ENCODE measurements around the gene NAB2.
"Not testable (repeated sequence)": the region's sequence is repeated elsewhere in the genome, so short reads cannot be mapped to it uniquely, and the experiment has no call there.

The NAB2 gene

GRCh38 chr12:57088354-57089270 lies at the start of gene NAB2:
TSS of gene NAB2 (plus strand) at chr12:57089114. CDS start at chr12:57089272, 158 bp downstream.
- DNase-seq = peak; percentile 93

- DNase-seq = no peak
Measured at GRCh38 chr12:57040211-57040610, 48.7 kb upstream of the NAB2 start.

- no peak for DNase-seq
Measured at GRCh38 chr12:57040750-57041149, 48.2 kb upstream of the NAB2 start.

- no peak for DNase-seq
Measured at GRCh38 chr12:57042695-57043094, 46.2 kb upstream of the NAB2 start.

DNA sequence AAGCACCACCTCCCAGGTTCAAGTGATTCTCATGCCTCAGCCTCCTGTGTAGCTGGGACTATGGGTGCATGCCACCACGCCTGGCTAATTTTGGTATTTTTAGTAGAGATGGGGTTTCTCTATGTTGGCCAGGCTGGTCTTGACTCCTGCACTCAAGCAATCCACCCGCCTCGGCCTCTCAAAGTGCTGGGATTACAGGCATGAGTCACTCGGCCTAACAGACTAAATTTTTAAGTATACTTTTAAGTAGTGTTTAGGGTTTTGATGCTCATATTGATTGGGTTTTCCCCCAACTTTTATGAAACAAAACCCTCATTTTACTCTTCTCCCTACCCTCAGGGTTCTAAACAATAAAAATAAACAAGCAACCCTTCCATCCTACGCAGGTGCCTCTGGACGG lies 44.4 kb upstream of the NAB2 start:
- no peak for DNase-seq

DNA sequence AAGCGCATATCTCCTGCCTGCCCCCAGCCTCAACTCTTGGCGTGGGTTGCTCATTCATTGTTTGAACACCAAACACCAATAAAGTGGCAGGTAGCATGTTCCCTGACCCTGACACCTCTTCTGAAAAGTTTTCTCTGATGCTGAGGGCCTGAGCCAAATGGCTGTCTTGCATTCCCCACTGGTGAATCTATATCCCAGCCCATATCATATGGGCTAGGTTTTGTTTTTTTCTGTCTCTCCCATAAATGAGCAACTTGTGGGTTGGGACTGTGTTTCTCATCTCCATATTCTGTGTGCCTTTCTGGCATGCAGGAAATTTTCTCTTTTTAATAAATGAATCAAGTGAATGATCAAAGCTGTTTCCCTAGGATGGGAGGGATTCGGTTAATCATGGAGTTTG lies 44.0 kb upstream of the NAB2 start:
- DNase-seq = no peak

GRCh38 chr12:57046086-57046791 lies 42.7 kb upstream of the NAB2 start:
- no peak for DNase-seq

DNA sequence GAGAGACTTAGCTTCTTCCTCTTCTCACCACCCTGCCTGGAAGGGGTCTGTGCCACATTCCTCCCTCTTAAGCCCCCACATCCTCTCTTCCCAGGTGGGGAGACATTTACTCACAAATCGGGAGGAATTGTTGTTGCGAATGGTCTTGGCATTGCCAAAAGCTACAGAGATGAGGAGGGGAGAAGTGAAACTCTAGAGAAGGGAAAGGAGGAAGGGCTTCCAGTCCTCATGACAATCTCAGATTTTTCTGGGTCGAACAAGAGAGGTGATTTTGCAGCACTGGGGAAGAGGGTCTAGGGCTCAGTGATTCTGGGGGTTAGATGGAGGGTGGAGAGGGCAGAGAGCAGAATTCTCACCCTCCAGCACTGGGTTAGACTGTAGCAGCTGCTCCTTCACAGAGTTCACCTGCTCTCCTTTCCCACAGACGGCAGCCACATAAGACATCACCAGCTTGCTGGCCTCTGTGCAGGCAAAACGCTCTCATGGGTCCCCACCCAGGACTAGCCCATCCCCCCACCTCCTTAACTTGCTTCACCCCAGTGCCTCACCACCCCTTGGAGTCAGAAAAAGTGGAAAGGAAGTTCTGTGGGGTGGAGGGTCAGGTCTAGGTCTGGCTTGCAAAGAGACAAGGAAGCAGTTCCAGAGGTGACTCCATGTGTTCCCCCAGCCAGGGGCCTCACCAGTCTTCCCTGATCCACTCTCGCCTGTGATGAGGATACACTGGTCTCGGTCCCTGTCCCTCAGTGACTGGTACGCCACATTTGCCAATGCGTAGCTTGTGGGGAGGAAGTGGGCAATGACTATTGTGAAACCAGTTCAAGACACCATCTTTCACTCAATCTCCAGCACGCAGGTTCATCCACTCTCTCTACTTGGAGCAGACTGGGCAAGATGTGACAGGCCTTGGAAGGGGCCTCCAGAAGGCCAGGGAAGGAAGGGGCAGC lies 41.7 kb upstream of the NAB2 start:
- peak; percentile 44 for DNase-seq

DNA sequence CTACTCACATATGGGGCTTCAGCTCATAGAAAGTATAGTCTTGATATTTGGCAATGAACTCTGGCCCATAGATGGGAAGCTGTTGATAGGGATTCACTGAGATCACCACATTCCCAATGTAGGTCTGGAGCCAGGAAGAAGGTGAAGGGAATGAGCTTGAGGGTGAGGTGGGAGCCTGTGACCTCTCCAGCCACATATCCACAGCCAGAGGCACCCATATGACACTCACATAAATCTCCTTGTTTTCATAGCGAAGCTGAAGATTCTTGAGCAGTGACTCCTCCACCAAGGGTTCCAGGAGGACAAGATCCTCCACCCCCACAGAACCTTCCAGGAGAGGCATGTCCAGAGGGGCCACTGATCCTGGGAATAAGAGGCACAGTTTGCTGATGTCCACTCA lies 40.9 kb upstream of the NAB2 start:
- DNase-seq = no peak

GRCh38 chr12:57048423-57049118 lies 40.3 kb upstream of the NAB2 start:
- no peak for DNase-seq

- no peak for DNase-seq
Measured at GRCh38 chr12:57049119-57049446, 39.8 kb upstream of the NAB2 start.

DNA sequence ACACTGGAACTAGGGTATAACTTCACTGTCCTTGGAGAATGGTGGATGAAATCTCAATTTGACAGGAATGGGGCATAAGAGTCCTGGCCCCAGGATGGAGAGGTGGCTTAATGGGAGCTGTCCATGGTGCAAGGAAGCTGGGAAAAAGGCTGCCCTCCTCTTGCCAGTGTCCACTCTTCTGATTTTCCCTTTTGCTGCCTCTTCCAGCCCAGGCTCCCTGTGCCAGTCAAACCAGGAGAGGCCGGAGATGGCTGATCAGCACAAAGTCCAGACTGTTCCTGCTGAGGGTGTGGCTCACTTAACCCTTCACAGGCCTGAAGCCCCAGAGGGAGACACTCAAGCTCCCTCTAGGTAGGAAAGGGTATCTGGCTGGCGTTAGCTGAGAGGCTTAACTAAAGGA lies 39.0 kb upstream of the NAB2 start, which contains the start of gene MYO1A:
TSS of gene MYO1A (minus strand) at position 240 of the 400 bp plus-strand sequence. CDS start 1,806 bp downstream, outside the sequence.
- no peak for DNase-seq

DNA sequence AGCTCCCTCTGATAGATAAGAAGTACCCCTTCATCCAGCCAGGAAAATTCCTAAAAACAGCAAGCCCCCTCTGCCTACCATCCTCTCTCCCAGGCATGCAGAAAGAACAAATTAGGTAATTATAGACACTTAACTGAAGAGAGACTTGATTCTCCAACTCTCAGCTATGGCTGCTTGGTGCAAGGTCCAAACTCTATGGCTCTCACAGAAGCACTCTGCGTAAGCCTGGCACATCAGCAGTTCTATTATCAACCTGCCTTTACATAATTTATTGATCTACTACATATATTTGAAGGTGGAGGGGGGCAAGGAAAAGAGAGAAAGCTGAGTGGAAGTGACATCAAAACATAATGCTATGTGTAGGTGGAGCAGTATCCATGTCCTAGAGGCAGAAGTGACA lies 37.9 kb upstream of the NAB2 start:
- no peak for DNase-seq

- DNase-seq = not testable (repeated sequence)
Measured at GRCh38 chr12:57053146-57053545, 35.8 kb upstream of the NAB2 start.

DNA sequence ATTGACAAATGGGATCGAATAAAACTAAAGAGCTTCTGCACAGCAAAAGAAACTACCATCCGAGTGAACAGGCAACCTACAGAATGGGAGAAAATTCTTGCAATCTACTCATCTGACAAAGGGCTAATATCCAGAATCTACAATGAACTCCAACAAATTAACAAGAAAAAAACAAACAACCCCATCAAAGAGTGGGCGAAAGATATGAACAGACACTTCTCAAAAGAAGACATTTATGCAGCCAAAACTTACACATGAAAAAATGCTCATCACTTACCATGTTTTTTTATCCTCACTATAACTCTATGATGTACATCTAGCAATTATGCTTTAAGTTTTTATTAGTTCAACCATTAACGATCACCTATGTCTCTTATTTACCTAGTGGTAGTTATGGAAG lies 35.0 kb upstream of the NAB2 start:
- not testable (repeated sequence) for DNase-seq

GRCh38 chr12:57055824-57056223 lies 33.1 kb upstream of the NAB2 start:
- no peak for DNase-seq

DNA sequence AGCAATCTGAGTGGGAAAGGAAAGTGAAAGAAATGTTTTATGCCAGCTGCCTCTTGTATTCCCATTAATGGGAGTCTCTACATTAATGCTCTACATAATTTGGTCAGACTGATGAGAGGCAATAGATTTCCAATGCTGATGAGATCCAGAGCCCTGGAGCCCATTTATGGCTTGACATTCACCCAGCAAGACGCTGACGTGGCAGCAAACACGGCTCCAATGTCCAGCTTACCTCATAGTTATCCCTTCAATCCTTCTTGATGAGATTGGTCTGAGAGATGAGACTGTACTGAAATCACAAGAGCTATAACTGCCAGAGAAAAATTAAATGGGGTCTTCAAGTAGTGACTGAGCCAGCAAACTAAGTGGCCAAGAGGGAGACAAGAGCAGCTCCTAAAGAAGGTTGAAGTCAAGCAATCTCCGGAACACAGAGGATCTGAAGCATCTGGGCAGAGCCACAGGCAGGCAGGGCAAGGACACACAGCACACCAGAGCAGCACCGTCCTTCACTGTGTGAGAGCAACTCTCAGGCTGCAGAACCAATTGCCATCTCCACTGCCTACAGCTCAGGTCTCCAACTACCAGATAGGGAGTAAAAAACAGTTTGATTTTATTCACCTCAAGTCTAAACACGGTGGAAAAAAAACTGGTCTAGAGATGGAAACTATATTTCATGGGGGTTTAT lies 31.7 kb upstream of the NAB2 start:
- DNase-seq = no peak

DNA sequence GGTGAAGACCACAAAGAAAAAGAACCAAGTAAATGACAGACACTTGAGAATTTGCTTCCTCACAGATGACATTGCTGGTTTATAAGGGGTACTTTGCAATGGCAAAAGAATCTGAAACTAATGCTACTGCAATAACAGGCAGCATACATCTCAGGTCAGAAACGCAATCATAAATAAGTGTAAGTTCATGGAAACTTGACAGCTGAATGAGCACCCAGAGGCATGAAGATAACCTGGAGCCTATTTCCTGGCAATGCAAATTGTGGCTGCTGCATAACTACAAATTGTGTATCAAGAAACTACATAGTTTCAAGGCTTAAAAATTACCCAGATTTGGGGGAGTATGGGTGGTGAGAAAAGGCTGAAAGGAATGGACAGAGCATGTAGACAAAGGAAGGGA lies 30.5 kb upstream of the NAB2 start:
- no peak for DNase-seq

- no peak for DNase-seq
Measured at GRCh38 chr12:57063991-57064685, 24.8 kb upstream of the NAB2 start.

DNA sequence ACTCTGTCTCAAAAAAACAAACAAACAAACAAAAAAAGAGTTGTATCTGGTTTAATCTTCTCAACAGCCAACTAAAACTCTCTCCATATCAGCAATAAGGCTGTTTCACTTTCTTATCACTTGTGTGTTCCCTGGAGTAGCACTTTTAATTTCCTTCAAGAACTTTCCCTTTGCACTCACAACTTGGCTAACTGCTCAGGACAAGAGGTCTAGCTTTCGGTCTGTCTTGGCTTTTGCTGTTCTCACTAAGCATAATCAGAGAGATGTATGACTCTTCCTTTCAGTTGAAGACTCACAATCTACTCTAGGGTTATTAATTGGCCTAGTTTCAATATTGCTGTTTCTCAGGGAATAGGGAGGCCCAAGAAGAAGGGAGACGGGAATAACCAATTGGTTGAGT lies 22.7 kb upstream of the NAB2 start:
- DNase-seq = no peak

DNA sequence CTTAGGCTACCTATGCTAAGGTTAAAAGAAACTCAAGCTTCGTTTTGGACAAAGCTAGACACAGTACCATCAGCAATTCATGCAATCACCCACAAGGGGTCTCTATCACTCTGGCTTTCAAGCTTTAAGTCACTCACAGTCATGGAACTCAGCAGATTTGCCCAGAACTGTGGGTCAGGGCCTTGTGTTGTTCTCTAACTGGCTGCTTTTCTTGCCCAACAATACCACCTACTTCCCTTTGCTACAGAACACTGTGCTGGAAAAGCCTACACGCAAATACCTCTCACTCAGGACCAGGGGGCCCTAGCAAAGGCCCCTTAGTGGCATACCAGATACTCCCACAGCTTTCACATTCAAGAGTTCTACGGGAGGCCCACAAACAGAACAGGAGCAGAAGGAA lies 19.4 kb upstream of the NAB2 start:
- peak; percentile 22 for DNase-seq
